RWPE2 (cell line): Measurements from ENCODE around the gene UBL4A.

Experiments
- ATAC-seq: fragments of 200-7000 bp; cut with Tn5 transposase; 3 replicates; pipeline ENCODE4 v1.9.1; 2021; ENCODE audit warnings: low read depth
- DNase-seq: peaks from one replicate; pipeline ENCODE4 v3.0.0-alpha.2; 2020; ENCODE audit warnings: low spot score
- H3K27ac ChIP-seq: fragments of 450-650 bp; 2 replicates; pipeline ENCODE4 v1.5.1; 2017; ENCODE audit warnings: mild to moderate bottlenecking; ENCODE audit not compliant: poor library complexity, severe bottlenecking
- H3K27me3 ChIP-seq: fragments of 250-450 bp; sonication (Bioruptor Pico); 2 replicates; pipeline ENCODE4 v1.5.1; 2021; ENCODE audit warnings: mild to moderate bottlenecking, moderate library complexity; ENCODE audit not compliant: insufficient read depth, poor library complexity, severe bottlenecking
- H3K36me3 ChIP-seq: fragments of 250-450 bp; sonication (Bioruptor Pico); 2 replicates; pipeline ENCODE4 v1.5.1; 2020; ENCODE audit warnings: low read depth, mild to moderate bottlenecking, moderate library complexity
- H3K4me1 ChIP-seq: fragments of 250-450 bp; sonication (Bioruptor Pico); 2 replicates; pipeline ENCODE4 v1.5.1; 2021; ENCODE audit warnings: mild to moderate bottlenecking, moderate library complexity; ENCODE audit not compliant: insufficient read depth, poor library complexity, severe bottlenecking
- H3K4me3 ChIP-seq: fragments of 250-450 bp; sonication (Bioruptor Pico); 2 replicates; pipeline ENCODE4 v1.5.1; 2021; ENCODE audit warnings: mild to moderate bottlenecking, moderate library complexity; ENCODE audit not compliant: severe bottlenecking
- H3K9me3 ChIP-seq: fragments of 250-450 bp; sonication (Bioruptor Pico); 2 replicates; pipeline ENCODE4 v1.5.1; 2021; ENCODE audit warnings: mild to moderate bottlenecking, moderate library complexity; ENCODE audit not compliant: severe bottlenecking
- TF ChIP-seq, protein P1 (sequence below): fragments of 450-650 bp; IDR thresholded peaks from one replicate; pipeline ENCODE4 v1.5.1; 2017; ENCODE audit warnings: mild to moderate bottlenecking, moderate library complexity; ENCODE audit not compliant: poor library complexity, severe bottlenecking

UBL4A gene

DNA sequence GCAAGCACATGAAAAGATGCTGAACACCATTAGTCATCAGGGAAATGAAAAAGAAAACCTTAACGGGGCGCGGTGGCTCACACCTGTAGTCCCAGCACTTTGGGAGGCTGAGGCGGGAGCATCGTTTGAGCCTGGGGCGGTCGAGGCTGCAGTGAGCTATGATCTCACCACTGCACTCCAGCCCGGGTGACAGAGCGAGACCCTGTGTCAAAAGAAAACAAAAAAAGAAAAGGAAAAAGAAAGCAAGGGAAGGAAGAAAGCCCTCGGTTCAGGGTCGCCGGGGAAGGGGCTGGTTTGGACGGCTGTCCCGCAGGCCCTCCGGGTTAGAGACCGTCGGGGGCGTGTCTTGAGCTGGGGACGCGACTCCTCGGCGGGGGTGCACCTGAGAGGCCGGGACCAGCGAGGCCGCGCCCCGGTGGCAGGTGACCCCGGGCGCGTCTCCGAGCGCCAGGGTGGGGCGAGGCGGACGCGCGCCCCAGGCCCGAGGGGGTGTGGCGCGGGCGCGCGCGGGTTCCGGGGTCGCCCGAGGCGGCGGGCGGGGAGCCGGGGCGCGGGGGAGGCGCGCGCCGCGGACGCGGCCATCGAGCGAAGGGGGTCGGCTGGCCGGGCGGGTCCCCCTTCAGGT lies 28.8 kb downstream of the UBL4A start:
- DNase-seq (no peak), ATAC-seq (no peak; the same call in 2 of the 3 replicates)
- Histone ChIP-seq H3K36me3 (peaks cover 11% of the 10 kb centered on the region), H3K27me3 (no peaks in the 10 kb centered on the region), H3K27ac (peak overlapping the region; percentile 60), H3K4me3 (peak overlapping the region; percentile 90), H3K4me1 (no peaks in the 10 kb centered on the region), H3K9me3 (no peaks in the 10 kb centered on the region)
- TF ChIP-seq, protein P1, sequence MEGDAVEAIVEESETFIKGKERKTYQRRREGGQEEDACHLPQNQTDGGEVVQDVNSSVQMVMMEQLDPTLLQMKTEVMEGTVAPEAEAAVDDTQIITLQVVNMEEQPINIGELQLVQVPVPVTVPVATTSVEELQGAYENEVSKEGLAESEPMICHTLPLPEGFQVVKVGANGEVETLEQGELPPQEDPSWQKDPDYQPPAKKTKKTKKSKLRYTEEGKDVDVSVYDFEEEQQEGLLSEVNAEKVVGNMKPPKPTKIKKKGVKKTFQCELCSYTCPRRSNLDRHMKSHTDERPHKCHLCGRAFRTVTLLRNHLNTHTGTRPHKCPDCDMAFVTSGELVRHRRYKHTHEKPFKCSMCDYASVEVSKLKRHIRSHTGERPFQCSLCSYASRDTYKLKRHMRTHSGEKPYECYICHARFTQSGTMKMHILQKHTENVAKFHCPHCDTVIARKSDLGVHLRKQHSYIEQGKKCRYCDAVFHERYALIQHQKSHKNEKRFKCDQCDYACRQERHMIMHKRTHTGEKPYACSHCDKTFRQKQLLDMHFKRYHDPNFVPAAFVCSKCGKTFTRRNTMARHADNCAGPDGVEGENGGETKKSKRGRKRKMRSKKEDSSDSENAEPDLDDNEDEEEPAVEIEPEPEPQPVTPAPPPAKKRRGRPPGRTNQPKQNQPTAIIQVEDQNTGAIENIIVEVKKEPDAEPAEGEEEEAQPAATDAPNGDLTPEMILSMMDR: no peak

DNA sequence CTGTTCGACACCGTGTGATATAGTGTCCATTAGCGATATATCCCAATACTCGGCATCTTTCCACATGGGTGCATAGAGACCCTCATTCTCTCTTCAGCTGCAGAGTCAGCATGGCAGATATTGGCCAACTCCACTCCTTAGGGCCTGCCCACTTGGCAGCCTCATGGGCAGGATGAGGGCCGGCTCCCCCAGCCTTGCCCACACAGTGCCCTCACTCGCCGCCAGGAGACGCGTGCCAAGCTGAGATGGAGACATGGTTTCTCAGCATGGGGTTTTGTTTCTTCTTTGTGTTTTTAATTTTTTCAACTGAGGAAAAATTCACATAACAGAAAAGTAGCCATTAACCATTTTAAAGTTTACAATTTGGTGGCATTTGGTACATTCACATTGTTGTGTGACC lies 33.6 kb downstream of the UBL4A start:
- 0 out of 2 replicates have a peak, but pooled peaks cover 3% of the 10 kb centered on the region for H3K36me3 ChIP-seq
- no peak for ATAC-seq
- H3K4me1 ChIP-seq: no peaks in the 10 kb centered on the region
- no peaks in the 10 kb centered on the region for H3K27me3 ChIP-seq
- DNase-seq: no peak
- TF ChIP-seq, protein P1: no peak
- no peak overlapping the region for H3K4me3 ChIP-seq
- no peak overlapping the region for H3K27ac ChIP-seq
- H3K9me3 ChIP-seq: no peaks in the 10 kb centered on the region

DNA sequence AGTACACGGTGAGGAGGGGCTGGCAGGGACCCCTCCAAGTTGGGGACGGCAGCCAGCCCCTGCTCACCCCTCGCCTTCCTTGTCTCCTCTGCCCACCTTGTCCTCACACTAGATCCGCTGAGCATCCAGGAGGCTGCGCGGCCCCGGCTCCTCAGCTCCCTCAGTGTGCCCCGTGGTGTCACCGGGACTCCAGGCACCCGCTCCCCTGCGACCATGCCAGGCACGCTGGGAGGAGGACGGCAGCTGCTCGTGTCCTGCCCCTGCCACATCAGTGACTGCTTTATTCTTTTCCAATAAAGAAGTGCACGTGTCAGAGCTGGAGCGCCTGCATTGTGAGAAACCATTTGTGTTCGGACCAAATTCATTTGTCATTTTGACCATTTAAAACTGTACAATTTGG lies 36.1 kb downstream of the UBL4A start:
- TF ChIP-seq, protein P1: no peak
- no peak overlapping the region for H3K27ac ChIP-seq
- H3K36me3 ChIP-seq: 0 out of 2 replicates have a peak, but pooled peaks cover 3% of the 10 kb centered on the region
- no peak overlapping the region for H3K4me3 ChIP-seq
- DNase-seq (no peak), ATAC-seq (no peak)
- H3K4me1 ChIP-seq: no peaks in the 10 kb centered on the region
- H3K9me3 ChIP-seq: no peaks in the 10 kb centered on the region
- H3K27me3 ChIP-seq: no peaks in the 10 kb centered on the region

DNA sequence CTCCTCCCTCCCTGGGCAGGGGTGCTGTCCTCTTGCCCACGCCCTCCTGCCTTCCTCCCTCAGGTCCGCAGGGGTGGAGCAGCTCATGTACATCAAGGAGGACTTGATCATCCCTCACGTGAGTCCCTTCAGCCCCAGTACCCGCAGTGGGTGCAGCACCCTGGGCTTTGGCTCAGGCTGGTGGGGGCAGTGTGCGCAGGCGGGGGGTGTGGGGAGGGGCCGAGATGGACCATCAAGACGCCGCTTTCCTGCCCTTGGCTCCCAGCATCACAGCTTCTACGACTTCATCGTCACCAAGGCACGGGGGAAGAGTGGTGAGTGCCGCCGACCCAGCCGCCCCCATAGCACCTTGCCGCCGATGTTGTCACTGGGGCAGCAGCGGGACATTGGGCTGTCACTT lies 36.8 kb downstream of the UBL4A start:
- H3K4me3 ChIP-seq: no peak overlapping the region
- TF ChIP-seq, protein P1: no peak
- no peaks in the 10 kb centered on the region for H3K9me3 ChIP-seq
- H3K27me3 ChIP-seq: no peaks in the 10 kb centered on the region
- ATAC-seq (no peak), DNase-seq (no peak)
- no peak overlapping the region for H3K27ac ChIP-seq
- H3K36me3 ChIP-seq: 0 out of 2 replicates have a peak, but pooled peaks cover 3% of the 10 kb centered on the region
- no peaks in the 10 kb centered on the region for H3K4me1 ChIP-seq

DNA sequence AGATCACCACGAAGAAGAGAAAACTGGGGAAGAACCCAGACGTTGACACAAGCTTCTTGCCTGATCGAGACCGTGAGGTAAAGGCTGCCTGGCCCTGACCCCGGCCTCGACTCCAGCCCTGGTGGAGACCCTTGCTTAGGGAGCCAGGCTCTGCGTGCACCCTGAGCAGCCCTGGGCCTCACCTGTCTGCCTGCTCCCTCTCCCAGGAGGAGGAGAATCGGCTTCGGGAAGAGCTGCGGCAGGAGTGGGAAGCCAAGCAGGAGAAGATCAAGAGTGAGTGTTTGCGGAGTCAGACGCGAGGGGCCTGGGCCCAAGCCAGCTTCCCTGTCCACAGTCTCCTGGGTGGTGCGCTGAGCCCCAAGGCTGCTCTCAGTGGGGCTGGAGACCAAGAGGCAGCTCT lies 37.9 kb downstream of the UBL4A start:
- TF ChIP-seq, protein P1: no peak
- H3K4me3 ChIP-seq: no peak overlapping the region
- H3K36me3 ChIP-seq: 0 out of 2 replicates have a peak, but pooled peaks cover 3% of the 10 kb centered on the region
- no peaks in the 10 kb centered on the region for H3K27me3 ChIP-seq
- ATAC-seq: no peak
- DNase-seq: no peak
- no peaks in the 10 kb centered on the region for H3K9me3 ChIP-seq
- no peaks in the 10 kb centered on the region for H3K4me1 ChIP-seq
- no peak overlapping the region for H3K27ac ChIP-seq
